Keratinocyte (primary cell): ENCODE measurements around the gene CDKL5.

Experiments
- EZH2 ChIP-seq: IDR thresholded peaks from one replicate; pipeline ENCODE4 v1.6.1; 2012; ENCODE audit warnings: inconsistent platforms, mild to moderate bottlenecking, low read length, moderate library complexity
- TF ChIP-seq, protein P1 (sequence below), 3 experiments: IDR thresholded peaks in 1 of 3; conservative IDR thresholded peaks in 1 of 3; optimal IDR thresholded peaks in 1 of 3; 2 replicates in 2 of 3; 3 replicates in 1 of 3; pipeline versions ENCODE3 to v1.5.1; 2011; ENCODE audit warnings: low read length in 3 of 3, mild to moderate bottlenecking in 3 of 3, moderate library complexity in 2 of 3, control low read depth in 1 of 3, inconsistent platforms in 1 of 3; ENCODE audit not compliant: insufficient read depth in 2 of 3; ENCODE audit errors: extremely low read depth in 1 of 3

DNA sequence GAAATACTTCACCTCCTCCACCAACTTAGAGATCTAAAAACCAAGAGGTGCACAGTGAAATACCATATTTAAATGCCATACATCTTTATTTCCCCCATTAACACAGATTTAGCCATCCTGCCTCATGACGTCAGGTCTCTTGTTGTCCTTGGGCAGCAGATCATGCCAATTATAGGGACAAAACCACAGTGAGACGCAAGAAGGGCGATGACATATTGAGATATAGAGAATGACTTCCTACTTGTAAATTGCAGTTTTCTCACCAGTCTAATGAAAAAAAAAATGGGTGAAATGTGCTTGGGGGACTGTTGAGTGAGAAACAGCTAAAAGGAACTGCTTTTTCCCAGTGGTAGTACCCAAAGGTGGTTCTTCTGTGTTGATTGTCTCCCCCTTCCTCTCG lies 222.2 kb downstream of the CDKL5 start:
- TF ChIP-seq, protein P1, sequence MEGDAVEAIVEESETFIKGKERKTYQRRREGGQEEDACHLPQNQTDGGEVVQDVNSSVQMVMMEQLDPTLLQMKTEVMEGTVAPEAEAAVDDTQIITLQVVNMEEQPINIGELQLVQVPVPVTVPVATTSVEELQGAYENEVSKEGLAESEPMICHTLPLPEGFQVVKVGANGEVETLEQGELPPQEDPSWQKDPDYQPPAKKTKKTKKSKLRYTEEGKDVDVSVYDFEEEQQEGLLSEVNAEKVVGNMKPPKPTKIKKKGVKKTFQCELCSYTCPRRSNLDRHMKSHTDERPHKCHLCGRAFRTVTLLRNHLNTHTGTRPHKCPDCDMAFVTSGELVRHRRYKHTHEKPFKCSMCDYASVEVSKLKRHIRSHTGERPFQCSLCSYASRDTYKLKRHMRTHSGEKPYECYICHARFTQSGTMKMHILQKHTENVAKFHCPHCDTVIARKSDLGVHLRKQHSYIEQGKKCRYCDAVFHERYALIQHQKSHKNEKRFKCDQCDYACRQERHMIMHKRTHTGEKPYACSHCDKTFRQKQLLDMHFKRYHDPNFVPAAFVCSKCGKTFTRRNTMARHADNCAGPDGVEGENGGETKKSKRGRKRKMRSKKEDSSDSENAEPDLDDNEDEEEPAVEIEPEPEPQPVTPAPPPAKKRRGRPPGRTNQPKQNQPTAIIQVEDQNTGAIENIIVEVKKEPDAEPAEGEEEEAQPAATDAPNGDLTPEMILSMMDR (optimal IDR thresholded peaks at IDR 0.05 in 1 of 3, IDR thresholded peaks at IDR 0.05 in 1 of 3, conservative IDR thresholded peaks at IDR 0.05 in 1 of 3; ENCODE audit: extremely low read depth in 1 of 3, insufficient read depth in 2 of 3, low read length in 3 of 3) = no peak
- TF ChIP-seq EZH2 = no peak
